GM21447 (cell line): Measurements from ENCODE around the gene GJC2.
"Not testable (repeated sequence)": the region's sequence is repeated elsewhere in the genome, so short reads cannot be mapped to it uniquely, and the experiment has no call there.

Experiments
- ATAC-seq: cut with Tn5 transposase; IDR thresholded peaks from one replicate; pipeline ENCODE4 v1.9.1; 2021; ENCODE audit not compliant: unreplicated experiment

The GJC2 gene

GRCh38 chr1:228170666-228171065, 20.9 kb downstream of the GJC2 start:
- no peak for ATAC-seq

GRCh38 chr1:228171221-228171891, 21.6 kb downstream of the GJC2 start:
- ATAC-seq, result no peak

- no peak for ATAC-seq
These were observed 23.1 kb downstream of the GJC2 start for GRCh38 chr1:228172591-228173527.

GRCh38 chr1:228173528-228174481, 24.1 kb downstream of the GJC2 start:
- ATAC-seq, result not testable (repeated sequence)

GRCh38 chr1:228174482-228175315, 25.0 kb downstream of the GJC2 start:
- ATAC-seq, result no peak

- ATAC-seq, result no peak
These were observed 25.7 kb downstream of the GJC2 start for GRCh38 chr1:228175316-228176023.

GRCh38 chr1:228176024-228176395, 26.3 kb downstream of the GJC2 start:
- no peak for ATAC-seq

GRCh38 chr1:228176461-228177182, 26.9 kb downstream of the GJC2 start:
- ATAC-seq, result no peak

GRCh38 chr1:228177183-228177475, 27.4 kb downstream of the GJC2 start:
- no peak for ATAC-seq

GRCh38 chr1:228177721-228178710, 28.3 kb downstream of the GJC2 start:
- ATAC-seq, result no peak

GRCh38 chr1:228178737-228179684, 29.3 kb downstream of the GJC2 start:
- no peak for ATAC-seq

- no peak for ATAC-seq
These were observed 30.7 kb downstream of the GJC2 start for GRCh38 chr1:228180271-228180958.

GRCh38 chr1:228180959-228181644, 31.4 kb downstream of the GJC2 start:
- no peak for ATAC-seq

GRCh38 chr1:228181645-228182034, 31.9 kb downstream of the GJC2 start:
- no peak for ATAC-seq

- ATAC-seq, result no peak
These were observed 32.7 kb downstream of the GJC2 start for GRCh38 chr1:228182296-228183030.
